Breast epithelium (tissue), 4 donors: ENCODE measurements around the gene MVP. TPM values are rescaled to one million over a fixed set of nuclear protein-coding genes. Genes with fewer than 3 reads are reported as not detected.
A peak's percentile ranks its signal among the peaks of the same experiment; 100 is the strongest.

Experiments
- DNase-seq, 2 donors: peaks; one replicate each; pipeline ENCODE4 v3.0.0-alpha.2; 2019; ENCODE audit warnings: low spot score in 2 of 2
- H3K27ac ChIP-seq, 2 donors: fragments of 200-600 bp; sonication (generic) in 1 of 2; one replicate each; pipeline ENCODE4 v1.5.1; 2016 to 2019; ENCODE audit warnings: mild to moderate bottlenecking in 1 of 2
- H3K27me3 ChIP-seq, 2 donors: fragments of 200-600 bp; sonication (generic) in 1 of 2; one replicate each; pipeline versions ENCODE4 v1.5.1 to v1.6.0; 2017 to 2019; ENCODE audit warnings: control low read depth in 1 of 2, mild to moderate bottlenecking in 1 of 2
- H3K36me3 ChIP-seq: fragments of 200-600 bp; one replicate; pipeline ENCODE4 v1.5.1; 2019
- H3K4me1 ChIP-seq, 2 donors: fragments of 200-600 bp; sonication (generic); one replicate each; pipeline ENCODE4 v1.5.1; 2016 to 2019; ENCODE audit warnings: control low read depth in 1 of 2
- H3K4me3 ChIP-seq, 3 donors: fragments of 200-600 bp; sonication (generic); 1 replicate in 2 of 3; 2 replicates in 1 of 3; pipeline ENCODE4 v1.5.1; 2016 to 2019; ENCODE audit warnings: mild to moderate bottlenecking in 3 of 3, moderate library complexity in 2 of 3
- H3K9me3 ChIP-seq, 2 donors: fragments of 200-600 bp; sonication (generic) in 1 of 2; one replicate each; pipeline ENCODE4 v1.5.1; 2016 to 2019; ENCODE audit warnings: control low read depth in 1 of 2
- POLR2A ChIP-seq: fragments of 450-650 bp; IDR thresholded peaks from one replicate; pipeline ENCODE4 v1.6.1; 2016; ENCODE audit warnings: antibody characterized with exemption, mild to moderate bottlenecking, moderate library complexity
- POLR2AphosphoS5 ChIP-seq, 3 donors: sonication (generic); formaldehyde crosslinking; IDR thresholded peaks; one replicate each; pipeline ENCODE4 v1.6.1; 2017; ENCODE audit warnings: antibody characterized with exemption in 3 of 3
- intact Hi-C: fragments of 100-400 bp; cut with DNase I; formaldehyde crosslinking; loops from one replicate; pipeline ENCODE4 v1.15.1; 2023; ENCODE audit warnings: low total_unique reads
- total RNA-seq, 3 donors: library from RNA; depleted of rRNA; stranded (reverse); fragments of >200 nt; gene quantifications; one replicate each; pipeline ENCODE4 v1.1.0, GENCODE V29; 2016
- TF ChIP-seq, protein P1 (sequence below), 3 donors: fragments of 450-650 bp; IDR thresholded peaks; one replicate each; pipeline ENCODE4 v1.5.1; 2016 to 2017; ENCODE audit warnings: antibody characterized with exemption in 3 of 3, mild to moderate bottlenecking in 3 of 3, moderate library complexity in 3 of 3

Gene MVP
- total RNA-seq, 3 donors from 2014 or later, result 78.1 to 132 (median 99.7) TPM

DNA sequence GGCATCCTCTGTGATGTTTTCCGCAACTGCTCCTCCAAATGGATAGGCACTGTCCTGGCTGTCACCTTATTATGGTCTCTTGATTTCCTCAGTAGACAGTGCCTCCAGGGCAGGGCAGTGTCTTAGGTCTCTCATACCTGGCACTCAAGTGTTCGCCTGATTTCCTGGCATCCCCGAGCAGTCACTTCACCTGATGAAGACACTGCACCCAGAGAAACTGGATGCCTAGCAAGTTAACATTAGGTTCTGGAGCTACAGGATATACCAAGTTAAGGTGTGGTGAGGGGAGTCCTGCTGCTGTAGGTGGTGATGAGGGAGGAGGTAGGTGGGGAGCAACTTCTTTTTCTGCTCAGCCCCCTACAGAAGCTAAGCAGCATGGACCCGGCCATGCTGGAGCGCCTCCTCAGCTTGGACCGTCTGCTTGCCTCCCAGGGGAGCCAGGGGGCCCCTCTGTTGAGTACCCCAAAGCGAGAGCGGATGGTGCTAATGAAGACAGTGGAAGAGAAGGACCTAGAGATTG, 17.8 kb upstream of the MVP start:
- H3K9me3 ChIP-seq, result no peaks in the 10 kb centered on the region
- TF ChIP-seq POLR2A (no peak), POLR2AphosphoS5 (IDR thresholded peaks at IDR 0.05) (no peak)
- TF ChIP-seq, protein P1, sequence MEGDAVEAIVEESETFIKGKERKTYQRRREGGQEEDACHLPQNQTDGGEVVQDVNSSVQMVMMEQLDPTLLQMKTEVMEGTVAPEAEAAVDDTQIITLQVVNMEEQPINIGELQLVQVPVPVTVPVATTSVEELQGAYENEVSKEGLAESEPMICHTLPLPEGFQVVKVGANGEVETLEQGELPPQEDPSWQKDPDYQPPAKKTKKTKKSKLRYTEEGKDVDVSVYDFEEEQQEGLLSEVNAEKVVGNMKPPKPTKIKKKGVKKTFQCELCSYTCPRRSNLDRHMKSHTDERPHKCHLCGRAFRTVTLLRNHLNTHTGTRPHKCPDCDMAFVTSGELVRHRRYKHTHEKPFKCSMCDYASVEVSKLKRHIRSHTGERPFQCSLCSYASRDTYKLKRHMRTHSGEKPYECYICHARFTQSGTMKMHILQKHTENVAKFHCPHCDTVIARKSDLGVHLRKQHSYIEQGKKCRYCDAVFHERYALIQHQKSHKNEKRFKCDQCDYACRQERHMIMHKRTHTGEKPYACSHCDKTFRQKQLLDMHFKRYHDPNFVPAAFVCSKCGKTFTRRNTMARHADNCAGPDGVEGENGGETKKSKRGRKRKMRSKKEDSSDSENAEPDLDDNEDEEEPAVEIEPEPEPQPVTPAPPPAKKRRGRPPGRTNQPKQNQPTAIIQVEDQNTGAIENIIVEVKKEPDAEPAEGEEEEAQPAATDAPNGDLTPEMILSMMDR (IDR thresholded peaks at IDR 0.05), result no peak
- intact Hi-C loops, result loop anchor here (10.0 kb wide), 1 partner anchor 62 kb away; the partner anchor contains the start of gene CDIPT
- no peak overlapping the region for H3K4me3 ChIP-seq
- no peaks in the 10 kb centered on the region for H3K27me3 ChIP-seq
- no peak overlapping the region for H3K27ac ChIP-seq
- H3K4me1 ChIP-seq, result peaks cover 0 to 8% of the 10 kb centered on the region in 2 donors
- no peaks in the 10 kb centered on the region for H3K36me3 ChIP-seq
- no peak for DNase-seq

DNA sequence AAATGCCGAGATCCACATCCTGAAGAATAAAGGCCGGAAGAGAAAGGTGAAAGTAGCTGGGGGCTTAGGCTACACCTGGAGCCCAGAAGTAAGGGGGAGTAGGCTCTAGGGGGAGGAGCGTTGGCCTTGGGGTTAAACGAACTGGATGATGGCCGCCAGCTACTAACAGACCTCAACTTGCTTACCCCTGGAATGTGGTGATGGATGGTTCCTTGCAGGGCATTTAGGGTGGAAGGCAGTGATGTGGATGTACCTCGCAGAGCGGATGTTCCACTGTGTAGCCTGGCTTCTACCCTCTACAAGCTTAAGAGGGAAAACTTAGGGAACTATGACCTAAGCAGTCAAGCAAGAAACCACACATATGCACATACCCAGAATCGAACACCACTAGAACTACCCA, 16.2 kb upstream of the MVP start:
- peaks cover 5 to 19% of the 10 kb centered on the region in 2 donors for H3K4me1 ChIP-seq
- H3K27ac ChIP-seq, result peak overlapping the region; percentile 98 to 99
- no peaks in the 10 kb centered on the region for H3K9me3 ChIP-seq
- H3K4me3 ChIP-seq, result no peak overlapping the region
- TF ChIP-seq POLR2A, result no peak
- TF ChIP-seq POLR2AphosphoS5 (IDR thresholded peaks at IDR 0.05), result no peak
- TF ChIP-seq, protein P1 (IDR thresholded peaks at IDR 0.05), result no peak
- intact Hi-C loops, result loop anchor here (10.0 kb wide), 1 partner anchor 61 kb away; the partner anchor contains the start of gene CDIPT
- DNase-seq, result no peak
- no peaks in the 10 kb centered on the region for H3K27me3 ChIP-seq
- no peaks in the 10 kb centered on the region for H3K36me3 ChIP-seq

DNA sequence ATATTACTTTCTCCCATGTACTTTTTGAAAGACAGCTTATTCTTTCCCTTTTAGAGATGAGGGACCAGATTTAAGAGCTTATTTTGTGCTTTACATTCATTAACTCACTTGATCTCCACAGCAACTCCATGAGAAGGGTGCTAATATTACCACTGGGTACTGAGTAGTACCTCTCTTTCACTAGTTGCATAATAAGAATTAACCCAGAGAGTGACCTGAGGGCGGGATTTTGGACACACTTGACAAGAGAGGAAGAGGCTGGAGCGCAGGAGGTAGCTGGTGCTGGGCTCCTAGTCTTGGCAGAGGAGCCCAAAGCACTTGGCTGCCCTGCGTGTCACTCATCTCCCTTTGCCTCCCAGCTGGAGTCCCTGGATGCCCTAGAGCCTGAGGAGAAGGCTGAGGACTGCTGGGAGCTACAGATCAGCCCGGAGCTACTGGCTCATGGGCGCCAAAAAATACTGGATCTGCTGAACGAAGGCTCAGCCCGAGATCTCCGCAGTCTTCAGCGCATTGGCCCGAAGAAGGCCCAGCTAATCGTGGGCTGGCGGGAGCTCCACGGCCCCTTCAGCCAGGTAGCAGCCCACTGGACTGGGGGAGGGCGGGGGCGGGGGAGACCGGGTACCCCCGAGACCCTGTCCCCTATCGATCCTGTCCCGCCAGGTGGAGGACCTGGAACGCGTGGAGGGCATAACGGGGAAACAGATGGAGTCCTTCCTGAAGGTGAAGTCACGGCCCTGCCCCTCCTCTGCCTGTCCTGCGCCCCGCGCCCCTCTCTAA, 15.6 kb upstream of the MVP start:
- peaks cover 5 to 25% of the 10 kb centered on the region in 2 donors for H3K4me1 ChIP-seq
- H3K36me3 ChIP-seq, result no peaks in the 10 kb centered on the region
- peak overlapping the region; percentile 98 to 99 for H3K27ac ChIP-seq
- H3K9me3 ChIP-seq, result no peaks in the 10 kb centered on the region
- intact Hi-C loops, result loop anchor here (10.0 kb wide), 1 partner anchor 60 kb away; the partner anchor contains the start of gene CDIPT
- H3K4me3 ChIP-seq, result peak overlapping the region; percentile 83 to 84 (median 83)
- no peak for DNase-seq
- no peaks in the 10 kb centered on the region for H3K27me3 ChIP-seq
- TF ChIP-seq POLR2AphosphoS5 (IDR thresholded peaks at IDR 0.05), result no peak
- TF ChIP-seq, protein P1 (IDR thresholded peaks at IDR 0.05), result peak in 1 of 3 donors; percentile 4
- no peak for TF ChIP-seq POLR2A

DNA sequence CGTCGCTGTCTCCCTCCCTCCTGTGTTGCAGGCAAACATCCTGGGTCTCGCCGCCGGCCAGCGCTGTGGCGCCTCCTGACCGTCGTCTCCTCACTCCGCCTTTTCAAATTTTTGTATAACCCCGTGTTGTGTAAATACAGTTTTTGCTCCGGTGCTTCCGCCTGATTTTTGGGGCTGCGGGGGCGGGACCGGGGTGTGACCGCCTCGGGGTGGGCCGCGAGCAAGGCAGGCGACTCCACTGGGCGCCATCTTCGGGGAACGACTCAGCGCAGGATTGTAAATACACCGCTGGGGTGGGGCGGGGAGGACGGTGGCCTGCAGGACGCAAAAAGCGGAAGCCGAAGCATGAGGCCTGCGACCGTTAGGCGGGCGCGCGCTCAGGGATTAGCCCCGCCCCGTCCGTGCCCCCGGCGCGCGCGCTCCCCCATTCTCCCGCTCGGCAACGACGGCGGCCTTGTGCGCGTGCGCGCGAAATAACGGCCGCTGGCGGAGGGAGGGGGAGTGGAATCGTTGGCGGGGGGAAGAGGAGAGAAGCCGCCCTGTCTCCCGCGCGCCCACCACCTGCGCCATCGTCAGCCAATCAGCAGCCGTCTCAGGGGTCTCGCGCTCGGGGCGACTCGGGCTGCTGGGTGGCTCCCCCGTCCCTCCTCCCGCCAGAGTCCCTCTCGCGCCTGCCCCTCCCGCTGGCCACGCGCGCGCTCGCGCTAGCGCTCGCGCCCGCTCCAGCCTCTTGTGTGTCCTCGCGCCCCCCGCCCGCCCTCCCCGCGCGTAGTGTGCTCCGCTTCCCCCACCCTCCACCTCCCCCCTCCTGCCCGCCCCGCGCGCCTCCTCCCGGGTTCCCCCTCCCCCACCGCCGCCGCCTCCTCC, 14.8 kb upstream of the MVP start:
- Histone ChIP-seq H3K27me3 (no peaks in the 10 kb centered on the region), H3K27ac (peak overlapping the region; percentile 98 to 99), H3K4me1 (peaks cover 6 to 27% of the 10 kb centered on the region in 2 donors), H3K4me3 (peak overlapping the region; percentile 83 to 84 (median 83)), H3K9me3 (no peaks in the 10 kb centered on the region), H3K36me3 (no peaks in the 10 kb centered on the region)
- intact Hi-C loops, result loop anchor here (10.0 kb wide), 1 partner anchor 59 kb away; the partner anchor contains the start of gene CDIPT
- DNase-seq, result peak; percentile 97 to 98
- peak; percentile 96 to 98 (median 96) for TF ChIP-seq POLR2AphosphoS5 (IDR thresholded peaks at IDR 0.05)
- TF ChIP-seq, protein P1 (IDR thresholded peaks at IDR 0.05), result peak in 2 of 3 donors; percentile 13 to 19
- peak; percentile 93 for TF ChIP-seq POLR2A
